ENCODE data around the gene TRAPPC2.

Gene TRAPPC2

DNA sequence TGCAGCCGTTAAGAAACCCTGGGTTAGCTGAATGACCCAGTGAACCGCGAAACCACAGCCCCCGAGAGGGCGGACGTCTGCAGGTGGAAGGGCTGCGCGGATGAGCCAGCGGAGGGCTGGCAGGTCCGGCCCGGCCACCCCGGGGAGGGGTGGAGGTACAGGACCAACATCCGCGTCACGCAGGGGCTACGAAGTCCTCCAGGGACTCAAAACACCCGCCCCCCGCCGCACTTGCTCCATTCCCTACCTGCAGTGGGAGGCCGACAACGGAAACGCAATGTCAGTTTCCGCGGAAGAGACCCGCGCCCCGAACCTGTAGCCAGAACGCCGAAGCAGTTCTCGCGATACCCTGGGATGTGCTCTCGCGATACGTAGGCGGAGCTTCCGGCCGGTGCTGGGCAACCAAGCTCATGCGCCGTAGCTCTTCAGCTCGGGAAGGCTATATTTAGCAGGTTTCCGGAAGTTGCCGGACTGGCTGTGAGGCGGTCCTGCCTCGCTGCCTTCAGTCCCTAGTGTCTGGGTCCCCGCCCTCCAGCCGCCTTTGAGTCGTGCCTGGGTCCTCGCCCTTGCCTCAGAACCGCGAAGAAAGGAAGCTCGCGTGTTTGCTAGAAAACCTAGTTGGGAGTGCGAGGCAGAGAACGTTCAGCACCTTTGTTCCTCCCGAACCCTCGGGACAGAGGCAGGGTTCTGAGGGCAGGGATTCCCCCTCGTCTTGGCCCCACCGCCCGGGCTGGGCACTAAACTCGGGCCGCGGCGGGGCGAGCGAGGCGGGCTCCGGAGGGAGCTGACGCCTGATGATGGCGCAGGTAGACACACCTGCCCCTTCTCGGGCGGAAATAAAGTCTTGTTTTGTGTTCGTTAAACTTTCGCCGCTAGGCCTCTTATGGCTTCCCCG lies at the start of gene TRAPPC2, which contains the start of gene OFD1:
TSS of gene TRAPPC2 (minus strand) at position 343 of the 895 bp plus-strand sequence. CDS start 14,657 bp downstream, outside the sequence.
TSS of gene OFD1 (plus strand) at position 471 of the 895 bp plus-strand sequence. CDS start at position 795, 324 bp downstream.
- DNase-seq, result peak; percentile 92

DNA sequence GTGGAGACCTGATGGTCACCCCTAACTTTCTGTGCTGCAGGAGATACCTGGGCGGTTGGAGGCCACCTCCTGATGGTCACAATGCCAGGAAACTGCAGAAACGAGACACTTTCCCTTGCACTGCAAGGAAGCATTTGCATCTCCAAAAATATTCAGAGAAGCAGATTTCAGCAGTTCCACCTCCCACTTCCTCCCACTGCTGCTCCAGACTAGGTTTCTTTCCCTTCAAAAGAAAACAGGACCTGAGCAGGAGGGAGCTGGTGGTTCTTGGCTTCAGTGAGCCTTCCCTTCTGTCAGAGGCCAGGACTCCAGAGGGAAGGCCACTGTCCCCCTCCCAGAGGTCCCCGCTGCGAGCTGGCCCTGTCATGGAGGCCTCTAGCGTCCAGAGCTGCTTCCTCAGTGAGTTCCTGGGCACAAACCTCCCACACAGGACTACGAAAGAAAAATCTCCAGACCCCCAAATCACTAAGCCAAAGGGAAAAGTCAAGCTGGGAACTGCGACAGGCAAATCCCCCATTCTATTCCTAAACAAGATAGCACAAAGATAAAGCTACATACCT lies 46.5 kb upstream of the TRAPPC2 start:
- no peak for DNase-seq

DNA sequence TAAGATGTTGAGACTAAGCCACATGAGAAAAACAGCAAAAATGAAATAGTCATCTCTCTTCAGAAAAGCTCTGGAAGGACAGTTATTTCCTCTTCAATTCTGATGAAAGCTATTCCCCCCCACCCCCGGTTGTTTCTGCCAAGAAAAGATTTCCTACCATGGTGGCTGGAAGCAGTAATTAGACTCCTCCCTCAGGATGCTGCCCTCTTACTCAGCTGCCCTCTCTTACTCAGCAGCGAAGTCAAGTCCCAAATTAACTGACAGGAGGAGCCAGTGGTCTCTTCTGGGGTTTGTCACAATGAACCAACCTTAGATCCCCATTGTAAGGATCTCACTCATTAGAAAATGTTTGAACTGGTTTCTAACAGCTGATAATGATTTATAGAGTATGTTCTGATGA lies 44.5 kb upstream of the TRAPPC2 start:
- DNase-seq, result no peak

DNA sequence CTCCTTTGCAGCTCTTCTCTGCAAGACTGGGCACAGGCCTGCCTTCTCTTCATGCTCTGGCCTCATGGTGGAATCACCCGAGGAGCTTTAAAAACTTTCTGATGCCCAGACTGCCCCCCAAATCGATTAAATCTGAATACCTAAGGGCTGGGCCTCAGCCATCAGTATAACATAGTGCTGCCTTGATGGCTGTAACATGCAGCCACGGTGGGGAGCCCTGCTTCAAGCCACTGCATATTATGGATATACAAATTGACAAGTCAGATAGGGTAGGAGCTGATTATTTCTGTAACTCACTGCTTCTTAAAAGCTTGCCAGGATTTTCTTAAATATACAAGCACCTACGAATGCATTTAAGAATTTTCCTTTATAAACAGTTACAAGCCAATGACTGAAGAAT lies 42.0 kb upstream of the TRAPPC2 start:
- no peak for DNase-seq

DNA sequence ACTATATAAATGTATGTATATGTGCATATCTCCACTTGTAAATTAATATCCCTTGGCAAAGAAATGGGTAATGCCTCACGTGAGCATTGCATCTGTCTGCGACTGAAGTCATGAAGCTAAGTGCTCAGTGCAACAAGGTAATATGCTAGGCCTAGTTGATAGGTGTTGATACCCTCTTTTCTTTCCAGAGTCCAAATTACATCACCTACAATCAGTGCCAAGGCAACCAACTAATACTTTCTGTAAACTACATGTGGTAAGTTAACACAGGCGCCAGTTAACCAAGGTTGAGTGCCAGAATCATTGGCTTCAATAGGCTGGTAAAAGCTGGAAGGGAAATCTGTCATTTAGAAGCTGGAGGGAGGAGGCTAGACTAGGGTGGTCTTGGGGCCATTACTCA lies 41.4 kb upstream of the TRAPPC2 start:
- DNase-seq, result no peak

DNA sequence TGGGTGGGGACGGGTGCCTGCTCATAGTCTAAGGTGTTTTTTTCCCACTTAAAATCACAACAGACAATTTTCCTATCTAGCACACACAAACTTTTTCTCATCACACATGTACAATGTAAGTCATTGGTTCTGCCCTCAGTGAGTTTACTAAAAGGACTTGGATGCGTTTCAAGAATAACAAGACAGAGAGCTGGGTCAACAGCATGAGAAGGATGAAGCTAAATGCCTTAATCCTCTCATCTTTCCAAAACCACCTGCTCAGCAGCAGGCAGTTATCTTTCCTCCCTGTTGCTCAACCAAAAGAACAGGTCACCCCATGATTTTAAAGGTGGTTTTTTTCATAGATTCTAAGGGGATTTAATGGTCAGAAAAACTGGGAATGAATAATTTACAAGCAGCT lies 40.3 kb upstream of the TRAPPC2 start:
- no peak for DNase-seq

DNA sequence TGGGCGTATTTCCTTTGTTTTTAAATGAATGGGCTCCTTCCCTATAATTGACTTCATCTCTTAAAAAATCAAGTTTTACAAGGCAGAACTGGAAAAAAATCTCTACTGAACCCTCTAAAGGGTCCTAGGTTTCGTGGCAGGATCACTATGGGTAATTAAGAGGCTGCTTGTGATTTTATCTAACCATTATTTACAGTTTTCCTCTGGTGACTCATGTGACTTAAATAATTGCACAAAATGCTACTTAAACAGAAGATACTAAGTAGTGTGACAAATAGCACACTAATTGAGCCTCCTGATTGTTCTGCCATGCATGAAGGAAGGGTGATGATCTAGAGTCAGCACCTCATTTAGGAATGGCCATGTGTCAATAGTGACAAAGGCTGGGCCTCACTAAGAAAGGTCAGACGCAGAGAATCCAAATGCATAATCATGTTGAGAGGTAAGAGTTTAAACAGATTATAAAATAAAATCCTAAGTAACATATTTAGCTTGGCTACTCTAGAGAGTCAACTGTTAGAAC lies 35.7 kb upstream of the TRAPPC2 start:
- DNase-seq, result no peak

DNA sequence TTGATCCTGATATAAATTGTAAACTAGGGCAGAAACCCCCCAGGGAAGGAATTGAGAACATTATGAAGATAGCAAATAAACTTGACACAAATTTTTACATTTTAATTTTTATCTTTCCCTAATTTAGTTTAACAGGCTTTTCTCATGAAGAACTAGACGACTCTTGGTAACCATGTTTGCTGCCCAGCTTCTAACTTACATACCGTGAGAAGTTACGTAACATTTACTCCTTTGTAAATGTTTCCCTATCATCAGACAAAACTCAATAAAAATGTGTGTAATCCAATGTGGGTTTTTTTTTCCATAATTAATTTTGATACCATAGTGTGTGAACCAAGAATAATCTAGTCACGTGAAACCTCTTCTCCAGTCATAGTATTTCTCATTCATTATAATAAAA lies 34.5 kb upstream of the TRAPPC2 start:
- DNase-seq, result no peak

DNA sequence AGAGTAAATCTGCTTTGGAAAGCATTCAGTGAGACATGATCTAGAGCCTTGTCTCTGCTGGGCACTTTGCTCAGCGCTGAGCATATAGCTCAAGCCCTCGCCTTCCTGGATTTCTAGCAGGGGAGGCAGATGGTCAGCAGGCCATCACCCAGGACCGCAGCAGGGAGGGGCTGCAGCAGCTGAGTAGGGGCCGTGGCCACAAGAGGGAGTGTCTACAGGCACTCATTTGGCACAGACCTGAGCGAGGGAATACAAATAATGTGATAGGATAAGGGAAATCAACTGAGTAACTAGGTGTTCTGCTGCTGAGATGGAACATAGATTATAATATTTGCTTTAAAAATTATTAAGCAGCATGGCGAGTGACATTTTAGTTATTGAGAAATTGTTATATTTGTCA lies 30.3 kb upstream of the TRAPPC2 start:
- no peak for DNase-seq

DNA sequence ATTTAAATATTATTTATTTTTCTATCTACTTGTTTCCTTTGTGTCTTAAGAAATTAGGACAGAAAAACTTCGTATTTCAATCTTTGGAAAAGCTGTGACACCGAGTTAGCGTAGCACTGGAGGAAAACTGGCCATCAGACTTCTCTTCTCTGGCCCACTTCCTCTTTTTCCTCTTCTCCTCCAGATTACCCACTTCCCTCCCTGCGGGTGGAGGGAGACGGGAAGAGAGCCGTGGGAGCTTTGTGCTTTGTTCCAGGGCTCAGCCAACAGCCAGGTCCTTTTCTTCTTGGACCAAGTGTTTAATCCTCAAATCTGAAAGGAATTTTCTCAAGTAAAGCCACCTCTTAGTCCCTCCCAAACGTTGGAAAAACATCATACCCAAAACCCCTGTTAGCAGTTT lies 29.9 kb upstream of the TRAPPC2 start:
- no peak for DNase-seq

DNA sequence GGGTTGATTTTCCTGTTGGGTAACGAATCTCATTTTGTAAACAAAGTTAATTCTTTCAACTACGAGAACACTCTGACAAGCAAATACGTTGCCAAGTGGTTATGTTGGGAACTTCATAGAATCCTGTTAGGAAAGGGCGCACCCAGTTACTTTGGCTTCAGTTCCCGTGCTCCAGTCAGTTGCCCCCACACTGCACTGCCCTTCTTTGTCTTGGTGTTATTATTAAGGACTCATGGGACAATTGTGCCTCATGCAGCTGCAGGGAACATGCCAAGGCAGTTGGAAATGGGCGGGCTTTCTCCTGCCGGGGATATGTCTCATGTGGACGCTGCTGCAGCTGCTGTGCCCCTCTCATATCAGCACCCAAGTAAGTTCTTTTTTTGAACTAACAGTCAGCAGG lies 29.1 kb upstream of the TRAPPC2 start:
- no peak for DNase-seq

DNA sequence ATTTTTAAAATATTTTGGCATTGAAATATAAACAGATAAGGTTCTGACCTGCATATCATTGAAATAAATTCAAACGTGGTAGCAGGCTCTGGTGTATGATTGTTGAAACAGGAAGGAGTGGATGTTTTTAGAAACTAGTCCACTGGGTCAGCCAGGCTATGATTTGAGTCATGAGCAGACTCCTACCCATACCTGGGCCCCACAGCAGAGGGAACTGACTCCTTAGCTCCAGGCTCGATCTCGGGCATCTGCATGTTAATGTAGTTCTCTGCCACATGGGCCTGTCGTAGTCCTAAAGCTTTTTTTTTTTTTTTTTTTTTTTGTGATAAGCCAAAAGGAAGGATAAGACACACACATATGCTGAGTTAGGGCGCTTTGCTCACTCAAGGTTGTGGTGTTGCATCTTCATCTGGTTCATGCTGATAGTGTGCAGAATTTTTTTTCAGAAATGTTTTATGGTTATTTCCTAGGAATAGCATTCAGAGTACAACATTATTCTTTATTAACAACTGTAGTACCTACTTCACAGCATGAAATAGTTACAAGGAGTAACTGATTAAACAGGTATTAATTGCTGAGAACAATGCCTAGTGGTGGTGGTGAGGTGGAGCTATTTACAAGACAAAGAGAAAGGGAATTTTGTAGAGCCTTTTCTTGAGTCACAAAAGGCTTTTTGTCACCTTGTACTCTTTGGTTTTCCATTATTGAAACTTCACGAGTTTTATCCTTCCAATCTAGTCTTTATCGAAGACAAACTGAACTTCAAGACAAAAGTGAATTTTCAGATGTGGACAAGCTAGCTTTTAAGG lies 27.4 kb upstream of the TRAPPC2 start:
- DNase-seq, result no peak

DNA sequence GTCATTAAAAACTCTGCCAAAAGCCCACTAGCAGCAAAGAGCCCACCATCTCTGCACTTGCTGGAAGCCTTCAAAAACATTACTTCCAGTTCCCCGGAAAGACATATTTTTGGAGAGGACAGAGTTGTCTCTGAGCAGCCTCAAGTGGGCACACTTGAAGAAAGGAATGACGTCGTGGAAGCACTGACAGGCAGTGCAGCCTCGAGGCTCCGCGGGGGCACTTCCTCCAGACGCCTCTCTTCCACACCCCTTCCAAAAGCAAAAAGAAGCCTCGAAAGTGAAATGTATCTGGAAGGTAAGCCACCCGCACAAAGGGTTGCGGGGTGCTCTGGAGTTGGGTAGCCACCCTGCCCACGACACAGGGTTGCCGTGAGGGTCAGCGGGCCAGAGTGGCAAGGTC lies 26.0 kb upstream of the TRAPPC2 start:
- DNase-seq, result no peak

DNA sequence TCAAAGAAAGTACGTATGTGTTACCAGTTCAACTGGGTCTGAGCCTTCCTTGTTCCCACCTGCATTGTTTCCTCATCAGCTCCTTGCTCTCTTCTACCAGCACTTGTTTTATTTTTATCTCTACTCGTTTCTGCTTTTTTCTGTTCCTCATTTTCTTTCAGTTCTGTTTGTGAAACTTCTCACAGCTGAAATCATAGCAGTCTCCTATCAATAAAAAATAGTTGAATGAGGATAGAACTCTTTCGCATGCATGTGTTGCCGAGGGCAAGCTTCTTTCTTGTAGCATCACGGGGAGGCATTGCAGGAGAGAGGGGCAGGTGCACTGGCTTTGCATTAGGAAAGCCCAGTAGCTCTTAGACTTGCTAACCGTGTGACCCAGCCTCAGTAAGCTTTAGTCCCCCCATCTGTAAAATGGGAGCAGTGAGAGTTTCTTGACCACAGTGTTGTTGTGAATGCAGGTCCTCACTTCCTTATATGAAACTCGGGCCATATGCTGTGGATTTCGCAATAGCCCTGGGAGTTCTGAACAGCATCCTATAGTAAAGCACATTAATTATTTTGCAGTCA lies 24.8 kb upstream of the TRAPPC2 start:
- no peak for DNase-seq

DNA sequence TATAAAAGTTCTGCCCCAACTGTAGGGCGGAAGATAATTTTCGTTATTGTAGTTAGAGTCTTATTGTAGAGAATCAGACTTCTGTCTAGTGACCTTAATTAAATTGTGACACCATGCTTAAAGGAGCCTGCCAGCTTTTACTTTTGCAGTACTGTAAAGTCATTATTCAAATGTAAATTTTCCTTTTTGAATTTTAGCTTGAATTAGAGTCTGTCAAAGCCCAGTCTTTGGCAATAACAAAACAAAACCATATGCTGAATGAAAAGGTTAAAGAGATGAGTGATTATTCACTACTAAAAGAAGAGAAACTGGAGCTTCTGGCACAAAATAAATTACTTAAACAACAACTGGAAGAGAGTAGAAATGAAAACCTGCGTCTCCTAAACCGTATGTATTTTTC lies 22.0 kb upstream of the TRAPPC2 start:
- no peak for DNase-seq

DNA sequence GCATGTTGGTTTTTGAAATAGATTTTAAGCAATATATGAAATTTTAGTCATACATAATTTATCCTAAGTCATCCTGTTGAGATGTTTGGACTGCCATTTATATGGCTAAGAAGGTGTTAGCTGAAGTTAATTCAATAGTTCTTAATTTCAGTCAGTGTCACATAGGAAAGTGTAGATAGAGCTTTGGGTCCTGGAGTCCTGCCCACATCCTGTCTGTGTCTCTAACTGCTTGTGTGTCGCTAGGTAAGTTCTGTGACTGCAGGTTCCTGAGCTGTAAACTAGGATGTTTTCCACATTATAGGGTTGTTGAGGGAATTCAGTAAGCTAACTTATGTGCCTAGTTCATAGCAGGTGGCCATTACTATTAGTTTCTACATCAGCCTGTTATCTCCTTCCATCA lies 20.8 kb upstream of the TRAPPC2 start:
- DNase-seq, result no peak

DNA sequence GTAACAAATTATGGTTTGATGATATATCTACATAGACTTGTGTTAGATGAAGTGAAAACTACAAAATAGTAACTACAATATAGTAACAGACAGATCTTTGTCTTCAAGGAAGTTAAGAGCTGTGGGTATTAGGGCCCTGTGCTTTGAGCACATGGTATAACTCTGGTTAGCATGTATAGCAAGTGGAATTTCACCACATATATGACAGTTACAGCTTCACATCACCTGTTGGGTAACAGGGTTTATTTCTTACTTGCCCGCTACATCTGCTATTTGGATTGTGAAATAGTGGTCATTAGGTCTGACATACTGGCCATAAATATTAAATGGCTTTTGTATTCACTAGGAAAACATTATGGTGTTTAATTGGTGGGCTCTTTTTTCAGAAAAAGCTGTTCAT lies 20.3 kb upstream of the TRAPPC2 start:
- DNase-seq, result no peak

DNA sequence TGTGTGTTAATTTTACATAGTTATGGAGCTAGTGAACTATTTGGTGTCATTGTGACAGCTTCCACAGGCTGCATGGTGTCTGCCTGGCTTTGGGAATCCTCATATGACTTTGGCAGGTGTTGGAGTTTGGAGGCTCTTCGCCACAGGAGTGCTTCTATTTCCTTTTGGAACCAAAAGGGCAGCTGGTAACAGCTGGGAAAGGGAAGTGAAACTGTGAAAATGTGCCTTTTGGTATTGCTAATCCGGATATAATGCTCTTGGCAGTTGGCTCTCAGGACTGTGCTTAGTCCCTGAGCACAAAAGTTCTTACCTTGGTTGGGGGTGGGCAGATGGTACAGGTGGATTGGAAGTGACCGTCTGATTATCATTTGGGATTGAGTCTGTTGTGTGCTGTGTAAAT lies 18.2 kb upstream of the TRAPPC2 start:
- no peak for DNase-seq

DNA sequence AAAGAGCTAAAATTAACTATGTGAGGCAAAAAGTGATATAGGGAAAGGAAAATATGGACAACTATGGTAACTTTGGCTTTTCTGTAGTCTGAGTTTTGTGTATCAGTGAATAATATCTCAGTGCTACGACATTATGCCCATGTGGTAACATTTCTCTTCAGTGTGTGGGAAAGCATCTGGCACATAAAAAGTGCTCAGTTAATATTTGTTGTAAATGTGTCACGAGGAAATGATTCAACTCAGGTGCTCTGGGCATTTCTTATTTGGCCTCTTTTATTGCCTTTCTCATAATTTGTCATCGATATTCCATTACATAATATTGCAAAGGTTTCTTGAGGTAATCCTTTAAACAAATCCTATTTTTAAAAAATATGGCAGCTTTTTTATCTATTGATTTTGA lies 17.7 kb upstream of the TRAPPC2 start:
- DNase-seq, result no peak

DNA sequence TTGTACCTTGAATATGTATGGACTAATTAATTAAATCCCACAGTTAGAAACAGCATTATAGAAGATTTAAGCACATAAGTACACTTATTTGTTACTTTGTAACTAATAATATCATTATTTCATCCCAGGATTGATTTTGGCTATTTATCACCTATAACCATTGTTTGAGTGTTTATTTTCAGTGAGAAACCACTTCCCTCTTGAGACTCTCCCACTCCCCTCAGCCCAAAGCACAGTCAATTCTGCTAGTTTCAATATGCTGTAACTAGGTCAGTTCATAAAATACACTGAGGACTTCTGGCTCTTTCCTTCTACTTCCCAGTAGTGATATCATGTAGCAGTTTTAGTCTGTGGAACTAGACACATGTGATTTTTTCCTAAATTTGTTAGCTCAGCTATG lies 16.4 kb upstream of the TRAPPC2 start:
- DNase-seq, result no peak

DNA sequence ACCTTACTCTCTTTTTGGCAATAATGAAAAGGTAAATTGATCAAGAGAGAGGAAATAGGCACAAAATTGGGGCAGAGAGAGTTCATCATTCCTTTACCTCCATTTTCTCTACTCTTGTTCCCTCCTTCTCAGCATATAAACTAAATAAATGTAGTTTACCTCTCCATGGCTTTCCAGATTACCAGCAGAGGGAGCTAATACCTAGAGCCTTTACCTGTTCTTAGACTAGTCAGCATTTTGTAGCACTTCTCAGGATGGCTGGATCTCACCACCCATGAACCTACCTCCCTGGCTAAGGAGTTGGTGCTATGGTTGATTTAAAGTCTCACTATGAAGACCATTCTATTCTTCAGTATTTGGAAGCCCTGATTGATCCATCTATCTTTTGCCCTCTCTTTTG lies 15.8 kb upstream of the TRAPPC2 start:
- no peak for DNase-seq

DNA sequence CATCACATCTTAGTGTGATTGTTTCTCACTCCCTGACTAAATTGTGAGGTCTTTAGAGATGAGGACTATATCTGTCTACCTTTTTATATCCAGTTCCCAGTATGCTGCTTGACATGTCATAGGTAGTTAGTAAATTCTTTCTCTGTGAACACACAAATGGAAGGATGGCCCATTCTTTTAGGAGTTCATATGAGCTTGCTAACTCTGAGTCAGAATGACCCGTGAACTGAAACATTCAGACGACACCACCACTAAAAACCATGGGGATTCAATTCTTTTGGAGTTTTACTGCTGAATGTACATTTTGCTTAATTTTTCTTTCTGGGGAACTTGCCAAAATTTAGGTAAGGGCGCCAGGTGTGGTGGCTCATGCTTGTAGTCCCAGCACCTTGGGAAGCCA lies 14.1 kb upstream of the TRAPPC2 start:
- DNase-seq, result no peak

DNA sequence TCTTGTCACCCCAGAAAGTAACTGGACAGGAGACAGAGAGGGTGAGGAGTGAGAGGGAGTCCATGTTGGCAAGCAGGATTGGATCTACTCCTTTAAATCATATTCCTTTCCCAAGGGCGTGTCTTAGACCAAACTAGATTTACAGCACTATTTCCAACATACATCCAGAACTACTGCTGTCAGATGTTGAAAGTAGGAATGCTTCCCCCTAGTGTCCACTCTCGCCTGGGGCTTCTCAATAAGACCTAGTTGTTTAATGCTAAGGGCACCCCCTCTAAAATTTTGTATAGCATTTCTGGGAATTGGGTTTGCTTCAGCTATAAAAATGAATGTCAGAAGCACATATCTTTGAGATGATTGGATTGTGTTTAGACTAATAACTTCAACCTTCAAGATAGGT lies 13.4 kb upstream of the TRAPPC2 start:
- DNase-seq, result peak; percentile 38

Data from activated CD8-positive, alpha-beta memory T cell treated with anti-CD3 and anti-CD28 coated beads, Interleukin-2, amount 50 U/mL, for 4 hours (primary cell).